Measurements from ENCODE around the gene TSR3. TPM values are rescaled to one million over a fixed set of nuclear protein-coding genes. Genes with fewer than 3 reads are reported as not detected.

TSR3 gene
- total and polyA plus RNA-seq, 2 donors = 22.3 to 62.1 TPM

DNA sequence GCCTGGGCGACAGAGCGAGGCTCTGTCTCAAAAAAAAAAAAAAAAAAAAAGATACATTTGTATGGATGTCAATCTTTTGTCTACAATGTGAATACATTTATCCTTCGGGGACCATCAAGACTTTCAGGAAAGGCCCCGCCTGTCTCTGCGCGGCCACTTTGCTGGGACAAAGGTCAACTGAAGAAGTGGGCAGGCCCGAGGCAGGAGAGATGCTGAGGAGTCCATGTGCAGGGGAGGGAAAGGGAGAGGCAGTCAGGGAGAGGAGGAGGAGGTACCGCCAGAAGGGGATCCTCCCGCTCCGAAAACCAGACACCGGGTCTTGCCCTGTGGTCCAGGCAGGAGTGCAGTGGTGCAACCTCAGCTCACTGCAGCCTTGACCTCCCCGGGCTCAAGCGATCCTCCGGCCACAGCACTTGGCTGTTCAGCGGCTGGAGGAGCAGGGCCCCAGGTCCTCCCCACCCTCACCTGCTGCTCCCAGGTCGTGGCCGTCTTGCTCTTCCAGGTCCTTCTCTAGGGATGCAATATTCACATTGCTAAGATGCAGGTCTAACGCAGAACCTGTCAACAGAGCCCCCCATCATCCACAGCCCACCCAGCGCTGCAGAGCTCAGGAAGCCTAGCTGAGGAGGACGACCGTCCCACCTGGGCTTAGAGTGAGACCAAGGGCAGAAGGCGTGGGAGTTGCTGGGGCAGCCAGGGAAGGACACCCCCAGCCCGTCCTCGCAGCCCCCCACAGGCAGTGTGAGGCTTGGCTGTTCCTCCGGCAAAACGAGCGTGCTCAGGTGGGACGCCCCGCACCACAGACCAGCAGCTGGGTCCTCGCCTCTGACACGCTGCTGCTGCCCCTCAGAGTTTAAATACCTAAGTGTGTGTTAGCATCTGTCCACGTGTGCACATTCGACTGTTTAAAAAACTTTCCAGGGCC, 19.6 kb upstream of the TSR3 start:
- no peaks in the 10 kb centered on the region for H3K36me3 ChIP-seq (ENCODE audit: insufficient read depth)
- DNase-seq (ENCODE audit: extremely low spot score) = no peak
- H3K27ac ChIP-seq (ENCODE audit: low read depth) = no peak overlapping the region
- no peak overlapping the region for H3K4me3 ChIP-seq (ENCODE audit: low read depth, low read length)
- no peaks in the 10 kb centered on the region for H3K4me1 ChIP-seq (ENCODE audit: insufficient read depth)
- WGBS = 94% methylated on average over 33 of the region's 33 CpGs

DNA sequence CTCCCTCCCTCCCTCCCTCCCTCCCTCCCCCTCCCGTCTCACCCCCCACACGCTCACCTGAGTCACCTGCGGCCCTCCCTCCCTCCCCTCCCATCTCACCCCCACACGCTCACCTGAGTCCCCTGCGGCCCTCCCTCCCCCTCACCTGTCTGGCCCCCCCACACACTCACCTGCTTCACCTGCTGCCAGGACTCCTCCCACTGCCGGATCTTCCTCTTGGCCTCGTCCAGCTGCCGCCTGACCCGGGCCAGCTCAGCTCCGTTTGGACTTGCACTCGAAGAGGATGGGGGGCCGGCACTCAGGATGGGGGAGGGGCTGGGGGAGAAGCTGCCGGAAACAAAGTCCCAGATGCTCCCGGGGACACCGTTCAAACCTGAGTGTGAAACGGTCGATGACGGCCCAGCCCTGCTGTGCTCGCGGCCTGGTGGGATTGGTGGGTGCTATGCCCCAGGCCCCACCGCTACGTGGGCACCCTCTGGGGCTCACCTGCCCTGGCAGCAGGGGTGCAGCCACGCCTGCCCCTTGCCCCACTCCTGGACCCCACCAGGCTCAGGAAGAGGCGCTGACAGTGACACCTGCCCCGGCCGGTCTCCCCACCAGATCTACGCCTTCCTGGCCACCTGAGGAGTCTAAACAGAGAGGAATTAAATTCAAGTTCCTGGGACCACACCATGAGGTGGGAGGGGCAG, 16.0 kb upstream of the TSR3 start:
- Histone ChIP-seq H3K4me1 (ENCODE audit: insufficient read depth) (no peaks in the 10 kb centered on the region), H3K36me3 (ENCODE audit: insufficient read depth) (peaks cover 4% of the 10 kb centered on the region), H3K27ac (ENCODE audit: low read depth) (no peak overlapping the region), H3K4me3 (ENCODE audit: low read depth, low read length) (no peak overlapping the region)
- no peak for DNase-seq (ENCODE audit: extremely low spot score)
- WGBS = 84% methylated on average over 27 of the region's 27 CpGs

DNA sequence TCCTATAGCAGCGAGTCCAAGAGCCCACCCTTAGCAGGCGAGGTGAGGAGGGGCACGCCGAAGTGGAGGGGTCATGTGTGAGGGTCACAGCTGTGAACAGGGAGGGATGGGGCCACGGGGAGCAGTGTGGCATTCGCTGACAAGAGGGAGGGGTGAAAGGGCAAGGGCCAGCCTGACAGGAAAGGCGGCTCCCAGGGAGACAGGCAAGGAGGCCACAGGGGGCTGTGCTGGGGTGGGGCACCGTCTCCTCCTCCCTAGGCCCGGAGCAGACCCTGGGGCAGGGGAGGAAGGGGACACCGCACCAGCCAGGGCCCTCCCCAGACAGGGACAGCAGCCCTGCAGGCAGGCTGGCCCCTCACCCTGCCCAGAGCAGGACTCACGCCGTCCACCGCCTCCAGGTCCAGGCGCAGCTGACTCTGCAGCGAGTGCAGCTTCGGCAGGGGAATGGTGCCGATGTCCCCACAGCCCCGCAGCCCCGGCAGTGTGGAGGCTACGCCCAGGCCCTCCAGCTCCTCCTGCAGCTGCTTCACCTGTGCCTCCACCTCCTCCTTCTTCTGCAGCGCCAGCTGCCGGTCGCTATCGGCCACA, 15.1 kb upstream of the TSR3 start:
- DNase-seq (ENCODE audit: extremely low spot score) = no peak

DNA sequence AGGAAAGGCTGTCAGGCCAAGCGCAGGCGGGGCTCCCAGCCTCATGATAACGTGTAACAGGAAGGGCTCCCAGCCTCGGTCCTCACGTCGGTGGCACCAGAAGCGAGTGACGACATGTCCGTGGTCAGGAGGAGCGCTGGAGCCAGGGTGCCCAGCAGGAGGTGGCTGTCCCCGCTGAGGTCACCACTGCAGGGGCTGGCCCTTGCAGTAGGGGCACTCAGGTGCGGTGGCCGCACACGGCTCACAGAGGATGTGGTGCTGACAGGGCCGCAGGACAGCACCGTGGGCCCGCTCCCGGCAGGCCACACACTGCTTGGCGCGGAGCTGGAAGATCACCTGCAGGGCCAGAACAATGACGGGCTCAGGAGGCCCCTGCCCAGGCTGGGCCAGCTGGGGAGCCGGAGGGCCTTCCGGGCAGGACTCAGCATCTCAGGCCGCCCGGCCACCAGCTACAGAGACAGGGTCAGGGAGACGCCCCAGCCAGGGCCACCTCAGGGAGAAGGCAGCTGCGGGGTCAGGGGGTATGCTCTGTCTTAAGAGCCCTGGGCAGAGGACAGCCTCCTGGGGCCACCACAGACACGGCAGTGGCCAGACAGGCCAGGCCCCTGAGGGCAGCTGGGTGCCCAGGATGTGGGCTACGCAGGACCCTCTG, 14.5 kb upstream of the TSR3 start:
- Histone ChIP-seq H3K27ac (ENCODE audit: low read depth) (no peak overlapping the region), H3K4me1 (ENCODE audit: insufficient read depth) (no peaks in the 10 kb centered on the region), H3K4me3 (ENCODE audit: low read depth, low read length) (no peak overlapping the region), H3K36me3 (ENCODE audit: insufficient read depth) (peaks cover 8% of the 10 kb centered on the region)
- DNase-seq (ENCODE audit: extremely low spot score) = no peak
- WGBS = 90% methylated on average over 29 of the region's 29 CpGs

More for the DNA sequence above, 15.1 kb upstream of the TSR3 start:
- Histone ChIP-seq H3K4me3 (ENCODE audit: low read depth, low read length) (no peak overlapping the region), H3K4me1 (ENCODE audit: insufficient read depth) (no peaks in the 10 kb centered on the region), H3K36me3 (ENCODE audit: insufficient read depth) (peaks cover 7% of the 10 kb centered on the region), H3K27ac (ENCODE audit: low read depth) (no peak overlapping the region)
- 91% methylated on average over 24 of the region's 24 CpGs for WGBS

DNA sequence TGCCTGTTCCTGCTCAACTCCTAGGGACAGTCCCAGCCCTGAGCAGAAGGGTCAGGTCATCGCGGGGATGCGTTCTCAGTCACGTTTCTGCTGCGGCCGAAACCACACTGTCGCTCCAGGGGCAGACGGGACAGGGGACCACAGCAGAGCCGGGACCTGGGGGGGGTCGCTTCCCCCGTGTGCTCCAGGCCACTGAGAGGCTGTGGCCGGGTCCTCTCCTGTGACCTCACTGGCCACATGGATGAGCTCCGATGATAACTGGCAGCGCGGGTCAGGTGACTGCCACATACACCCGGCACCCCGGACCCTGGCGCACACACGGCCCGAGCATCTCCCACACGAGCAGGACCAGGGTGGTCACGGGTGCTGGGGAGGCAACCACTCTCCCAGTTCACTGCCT, 12.8 kb upstream of the TSR3 start:
- no peak for DNase-seq (ENCODE audit: extremely low spot score)
- H3K4me3 ChIP-seq (ENCODE audit: low read depth, low read length) = no peak overlapping the region
- H3K27ac ChIP-seq (ENCODE audit: low read depth) = no peak overlapping the region
- H3K36me3 ChIP-seq (ENCODE audit: insufficient read depth) = peaks cover 8% of the 10 kb centered on the region
- 89% methylated on average over 22 of the region's 22 CpGs for WGBS
- H3K4me1 ChIP-seq (ENCODE audit: insufficient read depth) = no peaks in the 10 kb centered on the region

DNA sequence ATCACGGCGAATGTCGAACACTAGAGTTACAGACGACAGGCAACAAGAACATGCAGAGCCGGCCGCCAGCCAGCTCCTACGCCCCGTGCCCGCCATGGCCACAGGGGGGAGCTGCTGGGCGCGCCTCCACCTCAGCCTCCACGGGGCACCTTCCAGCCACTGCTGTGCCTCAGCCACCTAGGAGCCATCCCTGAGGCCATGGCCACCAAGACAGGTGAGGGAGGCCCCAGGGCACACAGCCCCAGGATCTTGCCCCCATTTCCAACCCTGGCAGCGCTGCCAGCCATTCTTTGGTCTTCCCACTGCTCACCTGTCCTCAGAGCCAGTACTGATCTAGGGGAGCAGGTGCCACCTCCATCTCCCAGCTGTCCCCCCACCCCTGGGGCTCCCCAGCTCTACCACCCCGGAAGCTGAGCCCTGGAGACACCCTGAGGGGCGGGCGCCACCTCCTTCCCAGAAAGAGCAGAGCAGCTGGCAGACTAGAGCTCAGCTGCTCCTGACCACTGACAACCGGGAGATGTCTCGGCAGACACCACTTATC, 11.9 kb upstream of the TSR3 start:
- no peaks in the 10 kb centered on the region for H3K4me1 ChIP-seq (ENCODE audit: insufficient read depth)
- DNase-seq (ENCODE audit: extremely low spot score) = no peak
- 51% methylated on average over 18 of the region's 18 CpGs for WGBS
- H3K27ac ChIP-seq (ENCODE audit: low read depth) = no peak overlapping the region
- no peak overlapping the region for H3K4me3 ChIP-seq (ENCODE audit: low read depth, low read length)
- peaks cover 8% of the 10 kb centered on the region for H3K36me3 ChIP-seq (ENCODE audit: insufficient read depth)

DNA sequence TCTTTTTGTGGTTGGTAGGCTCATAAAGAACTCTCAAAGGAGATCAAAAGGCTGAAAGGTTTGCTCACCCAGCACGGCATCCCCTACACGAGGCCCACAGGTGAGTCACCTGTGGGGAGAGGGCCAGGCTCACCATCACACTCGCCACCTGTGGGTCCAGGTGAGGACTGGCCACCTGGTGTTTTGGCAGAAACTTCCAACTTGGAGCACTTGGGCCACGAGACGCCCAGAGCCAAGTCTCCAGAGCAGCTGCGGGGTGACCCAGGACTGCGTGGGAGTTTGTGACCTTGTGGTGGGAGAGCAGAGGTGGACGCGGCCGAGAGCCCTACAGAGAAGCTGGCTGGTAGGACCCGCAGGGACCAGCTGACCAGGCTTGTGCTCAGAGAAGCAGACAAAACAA, 11.1 kb upstream of the TSR3 start:
- H3K36me3 ChIP-seq (ENCODE audit: insufficient read depth) = peaks cover 8% of the 10 kb centered on the region
- 88% methylated on average over 11 of the region's 11 CpGs for WGBS
- no peak for DNase-seq (ENCODE audit: extremely low spot score)
- no peaks in the 10 kb centered on the region for H3K4me1 ChIP-seq (ENCODE audit: insufficient read depth)
- no peak overlapping the region for H3K4me3 ChIP-seq (ENCODE audit: low read depth, low read length)
- no peak overlapping the region for H3K27ac ChIP-seq (ENCODE audit: low read depth)

DNA sequence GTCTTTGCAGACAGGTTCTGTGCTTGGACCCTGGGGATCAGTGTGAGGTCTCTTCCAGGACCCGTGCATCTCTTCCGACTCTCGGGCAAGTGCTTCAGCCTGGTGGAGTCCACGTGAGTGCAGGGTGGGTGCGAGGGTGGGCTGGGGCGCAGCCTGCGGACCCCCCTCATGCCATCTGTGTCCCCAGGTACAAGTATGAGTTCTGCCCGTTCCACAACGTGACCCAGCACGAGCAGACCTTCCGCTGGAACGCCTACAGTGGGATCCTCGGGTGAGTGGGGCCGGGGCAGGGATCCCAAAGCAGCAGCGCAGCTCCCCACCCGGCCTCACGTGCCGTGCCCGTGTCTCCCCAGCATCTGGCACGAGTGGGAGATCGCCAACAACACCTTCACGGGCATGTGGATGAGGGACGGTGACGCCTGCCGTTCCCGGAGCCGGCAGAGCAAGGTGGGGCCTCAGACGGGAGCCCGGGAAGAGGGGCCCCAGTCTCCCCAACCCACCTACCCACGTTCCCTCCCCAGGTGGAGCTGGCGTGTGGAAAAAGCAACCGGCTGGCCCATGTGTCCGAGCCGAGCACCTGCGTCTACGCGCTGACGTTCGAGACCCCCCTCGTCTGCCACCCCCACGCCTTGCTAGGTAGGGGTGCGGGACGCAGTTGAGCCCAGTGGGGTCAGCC, 10.1 kb upstream of the TSR3 start:
- DNase-seq (ENCODE audit: extremely low spot score) = no peak
- Histone ChIP-seq H3K36me3 (ENCODE audit: insufficient read depth) (peaks cover 8% of the 10 kb centered on the region), H3K4me3 (ENCODE audit: low read depth, low read length) (no peak overlapping the region), H3K4me1 (ENCODE audit: insufficient read depth) (no peaks in the 10 kb centered on the region), H3K27ac (ENCODE audit: low read depth) (no peak overlapping the region)
- whole genome bisulfite sequencing = 93% methylated on average over 43 of the region's 43 CpGs

DNA sequence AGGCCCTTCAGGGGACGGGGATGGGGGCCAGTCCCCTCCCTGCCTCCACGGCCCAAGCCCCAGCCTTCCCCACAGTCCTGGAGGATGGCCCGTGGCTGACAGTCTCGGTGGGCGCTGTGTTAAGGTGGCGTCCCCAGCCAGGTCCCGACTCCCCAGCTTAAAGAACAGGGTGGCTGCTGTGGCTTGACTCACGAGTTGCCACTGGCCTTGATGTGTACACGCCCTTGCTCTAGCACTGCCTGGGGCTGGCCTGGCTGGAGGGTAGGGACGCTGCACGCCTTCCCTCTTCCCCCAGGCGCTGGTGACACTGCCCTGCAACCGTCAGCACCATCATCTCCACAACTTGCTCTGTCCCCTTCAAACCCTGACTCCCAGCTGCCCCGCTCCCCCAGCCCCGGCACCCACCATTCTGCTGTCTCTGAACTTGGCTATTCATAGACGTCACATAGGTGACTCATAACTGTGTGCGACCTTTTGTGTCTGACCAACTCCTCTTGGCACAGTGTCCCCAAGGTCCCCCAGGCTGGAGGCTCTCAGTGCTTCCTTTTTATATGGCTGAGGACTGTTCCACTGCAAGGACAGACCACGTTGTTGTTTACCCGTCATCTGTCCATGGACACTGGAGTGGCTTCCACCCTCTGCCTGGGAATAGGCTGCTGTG, 6.4 kb upstream of the TSR3 start:
- Histone ChIP-seq H3K36me3 (ENCODE audit: insufficient read depth) (peaks cover 7% of the 10 kb centered on the region), H3K27ac (ENCODE audit: low read depth) (no peak overlapping the region), H3K4me1 (ENCODE audit: insufficient read depth) (peaks cover under 1% of the 10 kb centered on the region), H3K4me3 (ENCODE audit: low read depth, low read length) (no peak overlapping the region)
- DNase-seq (ENCODE audit: extremely low spot score) = no peak
- 82% methylated on average over 19 of the region's 19 CpGs for WGBS

DNA sequence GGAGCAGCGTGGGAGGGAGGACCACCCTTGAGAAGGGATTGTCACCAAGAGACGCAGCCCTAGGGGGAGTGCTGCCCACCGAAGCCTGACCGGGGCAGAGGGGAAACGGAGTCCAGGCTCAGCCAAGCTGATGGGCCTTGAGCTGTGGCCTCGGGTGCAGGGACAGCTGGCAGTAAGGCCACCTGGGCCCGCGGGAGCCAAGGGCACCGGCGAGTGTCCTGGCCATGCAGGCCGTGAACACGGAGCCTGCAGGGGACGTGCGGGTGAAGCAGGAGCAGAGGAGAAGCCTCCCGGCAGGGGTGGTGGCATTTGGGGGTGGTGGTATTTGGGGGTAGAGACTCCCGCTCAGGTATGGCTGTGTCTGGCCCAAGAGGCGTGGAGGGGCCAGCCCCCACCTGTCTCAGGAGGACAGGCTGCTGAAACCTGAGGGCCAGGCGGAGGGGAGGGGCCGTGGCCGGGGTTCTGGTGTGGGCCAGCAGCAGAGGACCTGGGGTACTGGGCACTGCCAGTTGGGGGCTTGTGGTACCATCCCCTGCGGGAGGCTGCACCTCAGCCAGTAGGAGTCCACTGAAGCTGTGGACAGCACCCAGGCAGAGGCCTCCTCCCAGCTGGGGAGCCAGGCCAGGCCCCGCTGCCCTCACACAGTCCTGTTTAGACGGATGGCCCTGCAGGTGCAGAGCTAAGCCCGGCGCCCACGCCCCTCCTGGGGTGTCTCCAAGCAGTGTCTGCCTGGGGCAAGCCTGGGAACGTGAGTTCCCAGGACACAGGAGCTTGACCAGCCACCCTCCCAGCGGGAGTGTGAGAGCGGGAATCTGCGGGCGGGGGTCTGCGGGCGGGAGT, 4.6 kb upstream of the TSR3 start:
- 80% methylated on average over 33 of the region's 33 CpGs for WGBS
- DNase-seq (ENCODE audit: extremely low spot score) = no peak
- H3K4me3 ChIP-seq (ENCODE audit: low read depth, low read length) = no peak overlapping the region
- H3K36me3 ChIP-seq (ENCODE audit: insufficient read depth) = no peaks in the 10 kb centered on the region
- H3K4me1 ChIP-seq (ENCODE audit: insufficient read depth) = peaks cover 1% of the 10 kb centered on the region
- no peak overlapping the region for H3K27ac ChIP-seq (ENCODE audit: low read depth)

DNA sequence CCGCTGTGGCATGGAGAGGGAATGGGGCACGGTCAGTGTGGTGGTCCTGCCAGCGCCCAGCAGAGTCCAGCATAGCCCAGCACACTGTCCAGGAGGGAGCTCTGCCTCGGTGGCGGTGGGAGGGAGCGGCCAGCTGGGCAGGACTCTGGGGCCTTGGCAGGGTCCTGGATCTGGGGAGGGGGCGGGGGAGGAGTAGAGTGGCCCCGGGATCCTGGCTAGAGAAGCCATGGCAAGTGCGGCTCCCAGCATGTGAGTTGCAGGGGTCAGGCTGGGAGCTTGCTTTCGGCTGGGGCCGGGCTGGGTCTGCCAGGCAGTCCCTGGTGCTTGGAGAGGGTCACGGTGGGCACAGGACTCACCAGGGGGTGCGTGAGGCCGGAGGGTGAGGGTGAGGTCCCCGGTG, 3.9 kb upstream of the TSR3 start:
- no peak overlapping the region for H3K27ac ChIP-seq (ENCODE audit: low read depth)
- peaks cover 1% of the 10 kb centered on the region for H3K4me1 ChIP-seq (ENCODE audit: insufficient read depth)
- no peak overlapping the region for H3K4me3 ChIP-seq (ENCODE audit: low read depth, low read length)
- WGBS = 84% methylated on average over 15 of the region's 15 CpGs
- H3K36me3 ChIP-seq (ENCODE audit: insufficient read depth) = no peaks in the 10 kb centered on the region
- no peak for DNase-seq (ENCODE audit: extremely low spot score)

Data from urinary bladder (tissue), 4 donors.